Measurements from ENCODE around the gene LMCD1.

Gene LMCD1

DNA sequence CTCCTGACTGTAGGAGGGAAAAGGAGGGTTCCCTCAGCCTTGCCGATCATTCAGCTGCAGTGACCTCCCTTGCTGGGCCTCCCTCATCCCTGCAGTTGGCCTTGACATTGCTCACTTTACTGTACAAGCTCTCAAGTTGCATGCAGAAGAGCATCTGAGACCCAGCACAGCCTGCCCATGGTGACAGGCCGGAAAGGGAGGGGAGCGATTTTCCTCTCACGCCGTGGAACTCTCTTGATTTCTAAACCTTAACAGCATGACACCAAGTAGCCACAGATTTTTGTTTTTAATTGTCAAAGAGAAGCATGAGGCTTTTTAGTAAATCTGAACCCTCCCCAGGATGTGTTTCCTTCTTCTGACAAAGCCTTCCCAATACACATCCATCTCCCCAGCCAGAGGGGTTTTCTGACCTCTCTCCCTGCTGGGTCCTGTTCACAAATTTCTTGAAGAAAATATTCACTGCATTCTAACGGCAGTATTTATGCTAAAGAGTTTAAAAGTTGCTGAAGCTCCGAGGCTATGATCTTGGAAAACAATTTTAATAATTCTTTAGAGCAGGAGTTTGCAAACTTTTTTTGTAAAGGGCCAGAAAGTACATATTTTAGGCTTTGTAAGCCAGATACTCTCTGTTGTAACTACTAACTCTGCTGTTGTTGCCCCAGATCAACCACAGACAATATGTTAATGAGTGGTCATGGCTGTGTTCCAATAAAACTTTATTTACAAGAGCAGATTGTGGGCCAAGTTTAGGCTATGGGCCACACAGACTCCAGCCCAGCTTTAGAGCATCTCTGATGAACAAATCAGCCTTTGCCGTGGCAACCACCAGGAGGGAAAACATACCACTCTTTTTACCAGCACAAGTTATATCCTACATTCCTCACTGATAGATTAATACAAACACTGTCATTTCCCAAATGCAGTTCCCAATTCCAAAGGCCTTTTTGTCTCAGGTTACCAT lies 34.8 kb downstream of the LMCD1 start:
- no peak for DNase-seq (ENCODE audit: low read depth, low spot score)

- no peak for DNase-seq (ENCODE audit: low read depth, low spot score)
Observed at GRCh38 chr3:8537440-8537839, 35.8 kb downstream of the LMCD1 start.

DNA sequence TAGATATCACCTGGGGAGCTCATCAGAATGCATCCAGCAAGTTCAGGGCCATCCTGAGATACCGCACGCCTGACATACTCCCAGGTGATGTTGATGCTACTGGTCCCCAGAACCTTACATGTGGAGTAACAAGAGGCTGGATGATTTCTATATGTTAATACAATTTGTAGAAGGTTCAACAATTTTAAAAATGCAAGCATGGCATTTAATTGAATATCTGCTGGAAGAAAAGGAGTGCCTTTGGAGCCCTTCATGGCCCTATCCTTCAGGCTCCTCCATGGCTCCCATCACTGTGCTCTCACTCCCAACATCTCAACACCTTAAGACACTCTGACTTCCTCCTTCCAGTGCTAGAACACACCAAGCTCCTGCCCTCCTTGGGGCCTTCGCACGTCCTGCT lies 36.6 kb downstream of the LMCD1 start:
- no peak for DNase-seq (ENCODE audit: low read depth, low spot score)

- DNase-seq (ENCODE audit: low read depth, low spot score), result no peak
Observed at GRCh38 chr3:8538913-8539312, 37.3 kb downstream of the LMCD1 start.

- no peak for DNase-seq (ENCODE audit: low read depth, low spot score)
Observed at GRCh38 chr3:8539419-8539818, 37.8 kb downstream of the LMCD1 start.

DNA sequence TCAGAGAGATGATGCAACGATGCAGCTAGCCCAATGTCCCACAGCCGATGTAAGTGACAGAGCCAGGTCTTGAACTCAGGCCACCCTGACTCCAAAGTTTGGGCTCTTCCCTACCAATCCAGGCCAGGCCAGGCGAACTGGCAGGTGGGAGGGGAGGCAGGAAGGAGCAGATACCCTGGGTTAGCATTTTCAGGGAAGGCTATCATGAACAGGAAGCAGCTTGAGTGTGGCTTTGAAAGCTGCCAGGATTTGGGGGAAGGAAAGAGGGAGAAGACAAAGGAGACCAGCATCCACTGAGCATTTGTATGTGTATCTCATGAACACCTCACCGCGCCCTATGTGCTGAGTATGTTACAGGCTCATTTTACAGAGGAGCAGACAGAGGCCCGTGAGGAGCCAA lies 38.8 kb downstream of the LMCD1 start:
- no peak for DNase-seq (ENCODE audit: low read depth, low spot score)

DNA sequence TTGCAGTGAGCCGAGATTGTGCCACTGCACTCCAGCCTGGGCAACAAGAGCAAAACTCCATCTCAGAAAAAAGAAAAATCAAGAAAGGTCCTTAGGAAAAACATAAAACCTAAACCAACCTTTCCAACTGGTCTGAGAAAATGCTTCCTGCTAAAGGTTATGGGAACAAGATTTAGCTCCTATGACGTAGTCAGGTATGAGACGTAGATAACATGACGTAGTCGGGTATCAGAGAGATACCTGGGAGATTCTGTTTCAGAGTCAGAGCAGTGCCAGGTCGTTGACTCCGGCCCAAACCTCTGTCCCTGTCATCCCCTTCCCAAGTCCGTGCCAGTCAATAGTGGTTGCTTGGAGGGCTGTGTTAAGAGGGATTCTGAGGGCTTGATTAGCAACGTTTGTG lies 39.9 kb downstream of the LMCD1 start:
- DNase-seq (ENCODE audit: low read depth, low spot score), result no peak

DNA sequence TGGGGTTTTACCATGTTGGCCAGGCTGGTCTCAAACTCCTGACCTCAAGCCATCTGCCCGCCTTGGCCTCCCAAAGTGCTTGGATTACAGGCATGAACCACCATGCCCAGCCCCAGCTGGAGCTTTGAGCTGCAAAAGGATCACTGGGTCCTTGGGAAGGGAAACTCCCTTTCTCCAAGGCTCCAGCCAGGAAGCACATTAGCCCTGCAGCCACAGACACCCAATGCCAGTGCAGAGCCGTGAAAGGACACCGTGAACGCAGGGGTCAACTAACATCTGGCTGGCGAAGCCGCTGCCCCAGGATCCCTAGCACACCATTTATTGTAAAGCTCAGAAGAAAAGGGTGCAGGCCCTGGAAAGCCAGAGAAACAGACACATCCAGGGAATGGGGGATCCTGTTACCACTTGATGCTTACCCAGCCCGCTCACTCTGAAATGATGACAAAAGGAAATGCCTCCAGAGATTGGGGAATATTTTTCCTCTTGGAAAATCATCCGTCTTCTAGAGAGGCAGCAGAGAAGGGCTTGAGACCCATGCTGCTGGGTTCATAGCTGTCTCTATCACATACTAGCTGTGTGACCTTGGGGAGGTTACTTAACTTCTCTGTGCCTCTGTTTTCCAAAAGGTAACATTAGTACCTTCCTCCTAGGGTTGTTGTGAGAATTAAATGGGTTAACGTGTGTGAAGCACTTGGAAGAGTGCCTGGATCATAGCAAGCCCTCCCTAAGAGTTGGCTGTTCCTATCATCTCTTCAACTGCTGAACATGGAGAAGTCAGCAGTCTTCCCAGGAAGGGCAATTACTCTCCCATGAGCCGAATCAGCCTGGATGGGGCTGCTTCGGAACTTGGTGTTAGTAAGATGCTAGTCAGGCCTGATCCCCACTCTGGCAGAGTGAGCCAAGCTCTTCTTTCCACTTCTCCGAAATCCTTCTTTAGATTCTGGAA lies 40.8 kb downstream of the LMCD1 start:
- no peak for DNase-seq (ENCODE audit: low read depth, low spot score)

GRCh38 chr3:8546609-8547008 lies 45.0 kb downstream of the LMCD1 start:
- DNase-seq (ENCODE audit: low read depth, low spot score), result no peak

DNA sequence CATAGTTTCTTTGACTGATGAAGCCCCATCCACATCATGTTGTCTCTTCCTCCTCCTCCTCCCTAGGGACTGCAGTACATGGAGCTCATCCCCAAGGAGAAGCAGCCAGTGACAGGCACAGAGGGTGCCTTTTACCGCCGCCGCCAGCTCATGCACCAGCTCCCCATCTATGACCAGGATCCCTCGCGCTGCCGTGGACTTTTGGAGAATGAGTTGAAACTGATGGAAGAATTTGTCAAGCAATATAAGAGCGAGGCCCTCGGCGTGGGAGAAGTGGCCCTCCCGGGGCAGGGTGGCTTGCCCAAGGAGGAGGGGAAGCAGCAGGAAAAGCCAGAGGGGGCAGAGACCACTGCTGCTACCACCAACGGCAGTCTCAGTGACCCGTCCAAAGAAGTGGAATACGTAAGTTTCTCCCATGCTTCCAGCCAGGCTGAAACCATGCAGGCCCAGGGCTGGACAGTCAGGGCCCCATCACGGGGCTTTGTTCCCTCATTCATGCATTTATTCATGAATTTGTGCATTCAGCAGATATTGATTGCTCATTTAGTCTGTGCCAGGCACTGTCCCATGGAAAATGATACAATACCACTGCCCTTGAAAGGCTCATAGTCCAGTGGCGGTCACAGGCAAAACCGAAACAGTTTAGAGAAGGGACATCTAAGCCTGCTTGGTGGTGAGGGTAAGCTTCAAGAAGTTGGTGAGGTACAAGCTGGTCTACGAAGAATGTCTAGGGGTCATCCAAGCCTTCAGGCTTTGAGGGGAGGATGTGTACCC lies 47.1 kb downstream of the LMCD1 start:
- no peak for DNase-seq (ENCODE audit: low read depth, low spot score)

DNA sequence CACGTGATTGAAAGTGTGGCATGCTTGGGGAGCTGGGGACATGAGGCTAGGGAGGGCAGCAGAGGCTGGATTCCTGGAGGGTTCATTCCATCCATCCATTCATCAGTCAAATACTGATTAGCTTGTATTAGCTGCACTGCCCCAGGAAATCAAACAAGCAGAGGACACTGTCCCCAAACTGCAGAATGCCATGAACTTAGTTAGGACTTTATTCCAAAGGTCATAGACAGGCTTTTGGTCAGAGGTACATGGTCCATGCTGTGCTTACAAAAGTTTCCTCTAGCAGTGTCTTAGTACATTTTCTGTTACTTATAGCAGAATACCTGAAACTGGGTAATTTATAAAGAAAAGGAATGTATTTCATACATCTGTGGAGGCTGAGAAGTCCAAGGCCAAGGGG lies 47.7 kb downstream of the LMCD1 start:
- DNase-seq (ENCODE audit: low read depth, low spot score), result no peak

- no peak for DNase-seq (ENCODE audit: low read depth, low spot score)
Observed at GRCh38 chr3:8550611-8551010, 49.0 kb downstream of the LMCD1 start.

- DNase-seq (ENCODE audit: low read depth, low spot score), result no peak
Observed at GRCh38 chr3:8552223-8552762, 50.7 kb downstream of the LMCD1 start.

DNA sequence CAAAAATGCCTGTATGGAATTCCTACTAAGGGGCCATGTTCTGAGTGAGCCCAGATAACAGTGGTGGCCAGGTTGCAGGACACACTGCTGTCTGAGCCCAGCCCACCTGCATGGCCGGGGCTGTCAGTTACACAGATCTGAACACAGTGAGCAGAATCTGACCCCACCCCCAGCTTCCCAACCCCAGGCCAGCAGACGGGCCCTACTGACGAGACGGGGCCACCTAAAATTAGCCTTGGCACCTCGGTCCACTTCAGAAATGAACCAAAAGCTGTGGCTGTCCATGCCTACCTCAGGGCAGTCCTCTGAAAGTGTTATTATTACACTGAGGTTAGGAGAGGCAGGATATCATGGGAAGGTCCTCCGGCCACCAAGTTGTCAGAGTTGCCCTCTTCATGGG lies 51.8 kb downstream of the LMCD1 start:
- DNase-seq (ENCODE audit: low read depth, low spot score), result no peak

DNA sequence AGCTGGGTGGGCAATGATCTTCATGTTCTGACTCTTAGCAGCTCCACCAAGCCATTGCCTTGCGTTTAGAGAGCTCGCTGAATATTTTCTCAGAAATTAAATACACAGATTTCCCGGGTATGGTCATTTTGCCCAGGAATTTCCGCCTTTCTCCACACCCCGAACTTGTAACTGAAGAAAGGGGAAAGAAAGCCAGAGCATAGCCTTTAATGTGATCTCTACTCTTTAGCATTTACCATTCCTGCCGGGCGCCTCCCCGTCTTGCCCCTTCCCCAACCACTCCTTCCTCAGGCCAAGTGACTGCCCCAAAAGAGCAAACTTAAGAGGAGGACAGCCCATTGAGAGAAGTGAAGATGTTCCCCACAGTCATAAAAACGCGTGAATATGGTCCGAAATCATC lies 53.1 kb downstream of the LMCD1 start:
- no peak for DNase-seq (ENCODE audit: low read depth, low spot score)

DNA sequence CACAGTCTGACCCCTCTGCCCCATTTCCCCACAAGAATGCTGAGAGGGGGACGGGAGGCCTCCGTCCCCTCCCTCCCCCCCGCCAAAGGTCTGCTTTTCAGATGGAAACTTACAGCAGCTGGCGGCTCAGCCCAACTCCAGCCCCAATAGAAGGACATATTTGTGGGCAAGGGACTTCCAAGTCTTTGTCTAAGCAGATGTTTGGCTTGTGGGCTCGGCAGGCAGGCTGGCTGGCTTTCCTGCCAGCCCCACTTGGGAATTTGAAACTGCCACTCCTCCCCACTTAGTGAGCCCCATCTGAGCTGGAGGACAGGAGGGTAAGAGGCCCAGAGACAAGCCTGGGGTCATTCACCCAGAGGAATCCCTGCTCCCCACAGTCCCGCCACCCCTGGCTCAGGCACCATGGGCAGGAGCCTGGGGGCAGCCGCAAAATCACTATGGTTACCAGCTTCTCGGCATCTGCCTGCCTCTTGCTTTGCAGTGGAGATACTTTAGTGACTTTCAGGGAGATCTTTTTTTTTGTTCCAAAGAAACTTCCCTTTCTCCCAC lies 53.6 kb downstream of the LMCD1 start:
- DNase-seq (ENCODE audit: low read depth, low spot score), result no peak

- DNase-seq (ENCODE audit: low read depth, low spot score), result no peak
Observed at GRCh38 chr3:8555725-8556472, 54.3 kb downstream of the LMCD1 start.

- DNase-seq (ENCODE audit: low read depth, low spot score), result no peak
Observed at GRCh38 chr3:8556473-8556869, 54.8 kb downstream of the LMCD1 start.

DNA sequence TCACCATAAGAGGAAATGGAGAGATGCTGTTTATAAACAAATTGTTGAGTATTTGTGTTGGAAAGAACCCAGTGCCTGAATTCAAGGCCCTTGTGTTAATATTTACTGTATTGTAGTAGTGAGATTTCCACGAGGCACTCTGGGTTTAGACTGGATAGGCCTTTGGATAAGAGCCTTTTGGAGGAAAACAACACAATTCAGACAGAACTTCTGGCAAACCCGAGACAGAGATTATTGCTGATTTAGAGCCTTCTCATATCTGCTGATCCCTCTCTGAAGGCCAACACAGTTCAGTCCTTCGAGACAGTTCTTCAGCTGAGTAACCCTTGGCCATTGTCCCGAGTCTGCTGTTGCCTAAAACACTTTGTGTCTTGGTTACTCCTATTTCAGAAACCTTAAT lies 55.7 kb downstream of the LMCD1 start:
- DNase-seq (ENCODE audit: low read depth, low spot score), result no peak

DNA sequence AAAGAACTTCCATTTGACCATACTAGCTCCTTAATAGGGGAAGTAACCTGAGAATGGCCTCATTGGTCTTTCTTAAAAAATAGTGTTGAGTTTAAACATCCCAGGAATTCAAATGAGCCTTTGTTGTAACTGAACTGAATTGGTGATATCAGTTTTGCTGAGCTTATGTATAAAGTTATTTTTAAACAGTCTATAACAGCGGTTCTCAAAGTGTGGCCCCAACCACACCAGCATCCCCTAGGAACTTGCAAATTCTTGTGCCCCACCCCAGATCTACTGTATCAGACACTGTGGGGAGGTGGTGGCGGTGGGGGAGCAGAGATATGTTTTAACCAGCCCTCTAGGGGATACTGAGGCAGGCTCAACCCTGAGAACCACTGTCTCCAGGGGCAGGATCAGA lies 57.0 kb downstream of the LMCD1 start:
- DNase-seq (ENCODE audit: low read depth, low spot score), result no peak

Measured in activated naive CD8-positive, alpha-beta T cell treated with anti-CD3 and anti-CD28 coated beads, Interleukin-2, amount 50 U/mL, for 16 hours (primary cell).